NCI-H146 (cell line): ENCODE measurements around the gene BRD7.
A peak's percentile ranks its signal among the peaks of the same experiment; 100 is the strongest.

Experiments used
- DNase-seq: peaks from one replicate; lab custom pipeline; 2025; lab: John Stamatoyannopoulos, UW

The BRD7 gene

GRCh38 chr16:50289950-50290764, 78.6 kb downstream of the BRD7 start:
- DNase-seq = no peak

GRCh38 chr16:50288920-50289319, 79.9 kb downstream of the BRD7 start:
- DNase-seq = no peak

DNA sequence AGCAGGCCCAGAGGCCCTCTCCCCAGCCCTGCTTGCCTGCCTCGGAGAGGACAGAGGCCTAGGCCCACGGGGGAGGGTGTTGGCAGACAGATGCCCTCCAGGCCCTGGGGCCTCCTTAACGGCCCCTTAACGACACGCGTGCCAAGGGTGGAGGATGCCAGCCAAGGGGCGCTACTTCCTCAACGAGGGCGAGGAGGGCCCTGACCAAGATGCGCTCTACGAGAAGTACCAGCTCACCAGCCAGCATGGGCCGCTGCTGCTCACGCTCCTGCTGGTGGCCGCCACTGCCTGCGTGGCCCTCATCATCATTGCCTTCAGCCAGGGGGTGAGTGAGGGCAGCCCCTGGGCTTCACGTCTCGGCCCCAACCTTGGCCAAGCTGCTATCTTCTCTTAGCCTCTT, 80.8 kb downstream of the BRD7 start:
- no peak for DNase-seq

DNA sequence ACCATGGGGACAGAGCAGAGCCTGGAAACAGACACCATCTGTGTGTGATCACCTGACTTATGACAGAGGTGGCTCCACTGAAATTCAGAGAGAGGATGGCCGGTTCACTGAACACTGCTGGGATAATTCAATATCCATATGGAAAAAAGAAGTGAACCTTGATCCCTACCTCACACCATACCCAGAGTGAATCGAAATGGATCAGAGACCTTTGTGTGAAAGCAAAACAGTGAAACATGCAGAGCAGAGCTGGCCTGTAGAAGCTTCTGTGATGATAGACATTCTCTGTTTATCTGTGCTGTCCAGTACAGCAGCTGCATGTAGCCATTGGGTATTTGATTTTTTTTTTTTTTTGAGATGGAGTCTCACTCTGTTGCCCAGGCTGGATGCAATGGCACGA, 82.1 kb downstream of the BRD7 start:
- no peak for DNase-seq

GRCh38 chr16:50285406-50286003, 83.3 kb downstream of the BRD7 start:
- no peak for DNase-seq

- no peak for DNase-seq
Measured at GRCh38 chr16:50284131-50284911, 84.5 kb downstream of the BRD7 start.

- DNase-seq = no peak
Measured at GRCh38 chr16:50282955-50283631, 85.7 kb downstream of the BRD7 start.

DNA sequence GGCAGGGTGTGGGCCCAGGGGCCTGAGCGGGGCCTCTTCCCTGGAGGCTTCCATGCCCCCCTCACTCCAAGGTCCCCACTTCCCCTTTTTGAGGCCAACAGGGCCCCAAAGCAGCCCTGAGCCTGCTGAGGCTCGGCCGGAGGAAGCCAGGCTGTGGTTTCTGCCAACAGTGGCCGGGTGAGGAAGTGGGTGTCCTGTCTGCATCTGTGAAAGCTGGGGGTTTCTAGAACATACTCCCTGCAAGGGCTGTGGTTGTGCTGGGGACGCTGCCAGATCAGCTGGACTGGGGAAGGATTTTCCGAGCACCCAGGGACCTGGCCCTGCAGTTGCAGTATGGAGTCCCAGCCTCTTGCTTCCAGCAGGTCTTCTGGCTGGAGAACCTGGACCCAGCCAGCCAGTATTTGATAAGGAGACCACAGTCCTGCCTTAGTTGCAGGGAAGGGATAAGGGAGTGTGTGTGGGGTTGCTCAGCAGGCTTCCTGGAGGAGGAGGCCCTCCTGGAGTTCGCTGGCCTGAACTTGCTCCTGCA, 86.7 kb downstream of the BRD7 start:
- DNase-seq = no peak

DNA sequence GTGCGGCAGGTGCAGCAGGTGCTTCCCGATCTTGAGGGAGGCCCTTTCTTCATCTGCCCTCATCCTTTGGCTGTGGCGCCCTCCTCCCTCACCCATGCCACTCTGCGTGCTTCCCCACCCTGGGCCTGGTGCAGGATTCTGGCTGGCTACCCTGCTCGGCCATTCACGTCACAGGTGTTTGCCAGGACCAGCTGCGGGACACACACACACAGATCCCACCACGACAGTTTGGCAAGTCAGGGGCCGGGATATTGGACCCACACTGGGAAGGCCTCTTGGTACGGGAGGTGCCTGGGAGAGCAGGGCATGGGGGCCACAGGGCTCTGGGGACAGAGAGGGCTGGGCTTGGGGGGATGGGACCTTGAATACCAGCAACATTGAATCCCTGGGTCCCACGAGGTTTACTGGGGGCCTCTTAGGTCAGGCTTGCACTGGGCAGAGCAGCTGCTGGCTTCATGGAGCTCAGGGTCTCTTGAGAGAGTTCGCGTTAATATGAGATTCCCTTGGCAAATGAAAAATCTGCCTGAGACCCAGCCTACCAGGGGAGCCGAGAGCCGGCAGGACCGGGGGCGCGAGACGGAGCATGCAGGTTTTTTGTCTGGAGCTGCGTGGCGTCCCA, 87.3 kb downstream of the BRD7 start:
- peak; percentile 15 for DNase-seq

DNA sequence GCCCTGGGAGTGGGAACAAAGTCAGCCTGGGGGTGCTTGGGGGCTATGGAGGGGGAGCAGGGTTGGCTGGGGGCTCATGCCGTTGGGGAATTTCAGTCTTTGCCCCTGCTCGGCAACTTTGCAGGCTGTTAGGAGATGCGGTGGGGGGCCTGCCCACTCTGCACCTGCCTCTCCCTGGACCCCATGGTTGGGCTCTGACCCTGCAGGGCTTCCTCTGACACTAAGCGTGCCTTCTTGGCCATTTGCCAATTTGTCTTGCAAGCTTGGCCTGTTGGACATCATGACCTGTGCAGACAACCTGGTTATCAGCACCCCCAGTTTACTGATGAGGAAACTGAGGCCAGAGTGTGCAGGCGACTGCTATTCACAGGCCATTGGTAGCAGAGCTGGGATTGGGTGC, 87.9 kb downstream of the BRD7 start:
- DNase-seq = no peak

GRCh38 chr16:50279504-50279865, 89.3 kb downstream of the BRD7 start:
- no peak for DNase-seq

GRCh38 chr16:50278251-50278650, 90.5 kb downstream of the BRD7 start:
- DNase-seq = no peak

DNA sequence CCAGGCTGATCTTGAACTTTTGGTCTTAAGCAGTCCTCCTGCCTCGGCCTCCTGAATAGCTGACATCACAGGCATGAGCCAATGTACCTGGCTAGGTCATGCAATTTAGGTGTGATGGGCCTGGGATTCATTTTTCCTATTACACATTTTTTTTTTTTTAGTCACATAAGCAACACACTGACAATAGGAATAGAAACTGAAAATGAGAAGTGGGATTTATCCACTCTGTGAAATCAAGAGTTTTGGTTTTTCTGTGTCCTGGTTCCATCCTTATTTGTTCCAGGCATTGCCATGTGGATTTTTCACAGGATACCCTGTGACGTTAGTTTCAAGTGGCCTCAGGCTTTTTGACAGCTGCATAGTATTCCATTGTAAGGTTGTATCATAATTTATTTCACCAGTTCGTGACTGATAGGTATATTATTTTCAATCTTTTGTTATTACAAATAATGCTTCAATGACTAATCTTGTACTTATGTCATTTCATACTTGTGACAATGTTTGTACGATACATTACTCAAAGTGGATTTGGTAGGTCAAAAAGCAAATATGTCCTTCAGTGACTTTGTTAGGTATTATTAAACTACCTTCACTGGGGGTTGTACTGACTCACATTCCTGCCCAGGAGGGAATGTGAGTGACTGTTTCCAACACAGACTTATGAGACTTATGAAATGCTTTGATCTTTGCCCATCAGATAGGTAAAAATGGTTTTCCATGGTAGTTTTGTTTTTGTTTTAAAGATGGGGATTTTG, 91.8 kb downstream of the BRD7 start:
- no peak for DNase-seq

- DNase-seq = no peak
Measured at GRCh38 chr16:50276326-50276640, 92.5 kb downstream of the BRD7 start.

DNA sequence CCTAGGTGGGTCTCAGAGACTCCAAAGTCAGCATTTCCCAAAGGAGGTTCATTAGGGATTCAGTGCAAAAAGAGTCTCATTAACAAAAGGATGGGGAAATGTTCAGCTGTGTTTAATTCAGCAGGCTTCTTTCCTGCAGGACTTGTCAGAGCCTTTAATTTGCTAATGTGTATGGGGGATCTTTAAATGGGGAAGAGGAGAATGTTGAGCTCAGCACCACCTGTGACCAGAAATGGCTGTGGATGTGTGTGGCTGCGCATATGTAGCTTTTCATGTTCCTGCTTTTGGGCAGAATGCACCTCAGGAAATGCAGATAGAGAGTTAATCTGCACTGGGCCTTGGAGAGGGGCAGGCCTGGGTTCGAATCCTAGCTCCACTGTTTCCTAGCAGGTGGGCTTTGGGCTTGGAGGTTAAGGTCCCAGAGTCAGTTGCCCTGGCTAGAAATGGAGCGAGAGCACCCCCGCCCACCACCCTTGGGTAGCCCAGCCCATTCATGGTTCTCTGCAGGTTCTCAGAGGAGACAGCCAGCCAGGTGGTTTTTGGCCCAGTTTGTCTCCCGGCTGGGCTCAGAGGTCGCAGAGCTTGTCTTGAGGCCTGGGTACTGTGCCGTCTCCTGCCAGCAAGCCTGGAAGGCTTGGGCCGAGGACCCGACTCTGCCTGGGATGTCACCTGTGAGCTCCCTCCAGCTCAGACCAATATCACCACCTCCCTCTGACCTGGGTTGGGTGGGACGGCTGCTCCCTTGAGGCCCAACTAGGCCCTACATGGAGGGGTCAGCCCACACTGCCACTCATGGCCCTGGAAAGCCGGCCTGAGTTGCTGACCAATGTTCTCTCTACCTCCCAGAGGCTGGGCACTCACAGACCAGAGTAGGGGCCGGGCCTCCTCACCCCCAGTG, 93.1 kb downstream of the BRD7 start:
- DNase-seq = no peak

DNA sequence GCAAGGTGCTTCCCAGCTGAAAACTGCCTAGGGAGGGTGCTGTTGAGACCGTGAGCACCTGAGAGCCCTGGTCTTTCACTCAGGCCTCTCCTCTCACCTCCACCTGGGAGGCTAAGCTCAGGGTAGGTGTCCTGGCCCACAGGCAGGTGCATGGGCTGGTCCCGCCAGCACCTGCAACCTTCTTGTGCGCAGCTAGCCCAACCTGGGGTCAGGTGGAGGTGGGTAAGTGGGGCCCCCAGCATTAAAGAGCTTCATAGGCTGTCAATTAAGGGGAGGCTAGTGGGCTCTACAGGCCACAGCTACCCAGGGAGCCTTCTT, 93.7 kb downstream of the BRD7 start:
- DNase-seq = no peak

DNA sequence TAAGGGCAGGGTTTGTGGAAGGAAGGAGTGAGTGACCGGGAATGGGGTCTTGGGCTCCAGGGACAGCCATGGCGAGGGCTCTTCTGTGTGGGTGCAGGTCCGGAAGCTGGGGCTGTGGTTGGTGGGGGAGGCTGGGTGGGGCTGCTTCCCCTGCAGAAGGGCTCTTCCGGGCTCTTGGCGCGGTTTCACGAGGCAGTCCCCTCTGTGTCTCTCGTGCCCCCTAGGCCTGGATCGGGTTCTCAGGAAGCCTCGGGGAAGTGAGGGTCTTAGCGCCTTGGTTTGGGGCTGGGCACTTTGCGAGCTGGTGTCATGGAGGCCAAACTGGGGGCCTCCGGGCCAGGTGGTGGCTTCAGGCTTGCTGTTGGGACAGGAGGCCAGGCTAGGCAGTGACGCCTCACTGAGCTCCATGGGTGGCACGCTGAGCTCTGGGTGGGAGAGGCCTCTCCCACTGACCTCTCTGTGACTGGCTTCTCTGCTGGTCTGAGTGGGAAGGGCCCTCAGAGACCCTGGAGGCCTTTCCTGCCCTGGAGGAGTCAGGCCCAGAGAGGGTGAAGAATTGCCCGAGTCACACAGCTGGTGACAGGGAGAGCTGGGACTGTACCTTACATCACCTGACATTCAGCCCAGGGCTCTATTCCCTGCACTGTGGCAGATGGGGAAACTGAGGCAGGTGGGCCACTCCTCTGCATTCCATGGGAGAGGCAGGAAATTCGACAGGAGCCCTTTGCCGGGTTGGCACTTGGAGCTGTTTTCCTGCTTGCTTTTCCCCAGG, 94.3 kb downstream of the BRD7 start:
- DNase-seq = no peak

GRCh38 chr16:50273888-50274325, 94.9 kb downstream of the BRD7 start:
- no peak for DNase-seq

DNA sequence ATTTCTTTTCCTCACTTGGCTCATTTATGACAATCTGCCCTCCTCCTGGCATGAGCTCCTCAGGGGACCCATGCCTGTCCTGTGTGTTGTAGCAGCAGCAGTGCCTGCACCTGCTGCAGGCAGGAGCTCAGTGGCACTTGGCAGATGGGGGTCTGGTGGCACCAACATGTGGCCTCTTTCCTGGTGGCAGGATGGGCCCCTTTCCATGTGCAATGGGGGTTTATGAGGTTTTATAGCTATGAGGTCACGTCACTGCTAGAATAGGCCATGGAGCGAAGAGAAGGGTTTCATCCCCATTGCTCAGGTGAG, 95.5 kb downstream of the BRD7 start:
- DNase-seq = no peak
